HUES48 (cell line): Measurements from ENCODE around the gene GPR55.

ENCODE experiments used
- H3K27ac ChIP-seq: one replicate; pipeline ENCODE4 v1.7.0; 2013; ENCODE audit warnings: low read depth, low read length, inconsistent platforms
- H3K27me3 ChIP-seq: 2 replicates; pipeline ENCODE4 v1.6.1; 2013; ENCODE audit warnings: mild to moderate bottlenecking, low read length; ENCODE audit not compliant: control insufficient read depth, insufficient read depth
- H3K36me3 ChIP-seq: 2 replicates; pipeline ENCODE4 v1.6.1; 2013; ENCODE audit warnings: low read length; ENCODE audit not compliant: control insufficient read depth, insufficient read depth
- H3K4me1 ChIP-seq: 2 replicates; pipeline ENCODE4 v1.6.1; 2013; ENCODE audit warnings: mild to moderate bottlenecking, low read length; ENCODE audit not compliant: control insufficient read depth, insufficient read depth
- H3K4me3 ChIP-seq: 2 replicates; pipeline ENCODE4 v1.5.1; 2013; ENCODE audit warnings: mild to moderate bottlenecking, low read depth, low read length
- H3K9ac ChIP-seq: 2 replicates; pipeline ENCODE4 v1.6.1; 2013; ENCODE audit warnings: mild to moderate bottlenecking, low read depth, low read length, moderate library complexity
- H3K9me3 ChIP-seq: 2 replicates; pipeline ENCODE4 v1.6.1; 2013; ENCODE audit warnings: low read length; ENCODE audit not compliant: control insufficient read depth, insufficient read depth

The GPR55 gene

GRCh38 chr2:230949966-230950873 lies 25.2 kb upstream of the GPR55 start:
- H3K4me3 ChIP-seq, result no peak overlapping the region
- H3K27me3 ChIP-seq, result no peaks in the 10 kb centered on the region; the same call in 1 of the 2 replicates
- H3K36me3 ChIP-seq, result no peaks in the 10 kb centered on the region
- H3K4me1 ChIP-seq, result 0 out of 2 replicates have a peak, but pooled peaks cover 3% of the 10 kb centered on the region
- no peak overlapping the region for H3K27ac ChIP-seq
- no peaks in the 10 kb centered on the region for H3K9me3 ChIP-seq
- H3K9ac ChIP-seq, result no peak overlapping the region

- H3K36me3 ChIP-seq, result no peaks in the 10 kb centered on the region
- no peak overlapping the region for H3K27ac ChIP-seq
- H3K4me1 ChIP-seq, result no peaks in the 10 kb centered on the region
- no peaks in the 10 kb centered on the region for H3K27me3 ChIP-seq
- H3K9ac ChIP-seq, result no peak overlapping the region
- H3K9me3 ChIP-seq, result no peaks in the 10 kb centered on the region
- no peak overlapping the region for H3K4me3 ChIP-seq
These were observed 22.9 kb upstream of the GPR55 start for GRCh38 chr2:230947908-230948365.

- Histone ChIP-seq H3K9me3 (no peaks in the 10 kb centered on the region), H3K27ac (no peak overlapping the region), H3K4me3 (no peak overlapping the region), H3K4me1 (no peaks in the 10 kb centered on the region), H3K36me3 (no peaks in the 10 kb centered on the region), H3K27me3 (no peaks in the 10 kb centered on the region), H3K9ac (no peak overlapping the region)
These were observed 22.2 kb upstream of the GPR55 start for GRCh38 chr2:230947235-230947576.

GRCh38 chr2:230946429-230947234 lies 21.6 kb upstream of the GPR55 start:
- Histone ChIP-seq H3K9ac (no peak overlapping the region), H3K4me3 (no peak overlapping the region), H3K9me3 (no peaks in the 10 kb centered on the region), H3K4me1 (no peaks in the 10 kb centered on the region), H3K27ac (no peak overlapping the region), H3K36me3 (no peaks in the 10 kb centered on the region), H3K27me3 (no peaks in the 10 kb centered on the region)

GRCh38 chr2:230944757-230945372 lies 19.8 kb upstream of the GPR55 start:
- H3K27me3 ChIP-seq, result no peaks in the 10 kb centered on the region
- no peaks in the 10 kb centered on the region for H3K4me1 ChIP-seq
- H3K9me3 ChIP-seq, result no peaks in the 10 kb centered on the region
- no peak overlapping the region for H3K4me3 ChIP-seq
- no peaks in the 10 kb centered on the region for H3K36me3 ChIP-seq
- no peak overlapping the region for H3K27ac ChIP-seq
- no peak overlapping the region for H3K9ac ChIP-seq

- Histone ChIP-seq H3K4me3 (no peak overlapping the region), H3K27me3 (no peaks in the 10 kb centered on the region), H3K36me3 (no peaks in the 10 kb centered on the region), H3K4me1 (no peaks in the 10 kb centered on the region), H3K9ac (no peak overlapping the region), H3K27ac (no peak overlapping the region), H3K9me3 (no peaks in the 10 kb centered on the region)
These were observed 19.1 kb upstream of the GPR55 start for GRCh38 chr2:230944123-230944653.

GRCh38 chr2:230942920-230943896 lies 18.2 kb upstream of the GPR55 start:
- H3K4me1 ChIP-seq, result no peaks in the 10 kb centered on the region
- H3K9me3 ChIP-seq, result no peaks in the 10 kb centered on the region
- no peak overlapping the region for H3K27ac ChIP-seq
- H3K36me3 ChIP-seq, result no peaks in the 10 kb centered on the region
- no peaks in the 10 kb centered on the region for H3K27me3 ChIP-seq
- no peak overlapping the region for H3K4me3 ChIP-seq
- H3K9ac ChIP-seq, result no peak overlapping the region

GRCh38 chr2:230942371-230942770 lies 17.3 kb upstream of the GPR55 start:
- 0 out of 2 replicates have a peak, but pooled peaks cover under 1% of the 10 kb centered on the region for H3K9me3 ChIP-seq
- no peaks in the 10 kb centered on the region for H3K36me3 ChIP-seq
- H3K27me3 ChIP-seq, result no peaks in the 10 kb centered on the region
- no peaks in the 10 kb centered on the region for H3K4me1 ChIP-seq
- H3K9ac ChIP-seq, result no peak overlapping the region
- H3K27ac ChIP-seq, result no peak overlapping the region
- no peak overlapping the region for H3K4me3 ChIP-seq

GRCh38 chr2:230941202-230942180 lies 16.4 kb upstream of the GPR55 start:
- Histone ChIP-seq H3K9me3 (peaks cover 4% of the 10 kb centered on the region; the same call in 1 of the 2 replicates), H3K4me3 (no peak overlapping the region), H3K27me3 (no peaks in the 10 kb centered on the region), H3K36me3 (no peaks in the 10 kb centered on the region), H3K27ac (no peak overlapping the region), H3K4me1 (no peaks in the 10 kb centered on the region), H3K9ac (no peak overlapping the region)
